K562 (cell line): ENCODE measurements around the gene MYL6B. TPM values are rescaled to one million over a fixed set of nuclear protein-coding genes. Genes with fewer than 3 reads are reported as not detected.

Experiments
- CBX3 ChIP-seq, 2 experiments: IDR thresholded peaks; 1 replicate in 1 of 2; 2 replicates in 1 of 2; pipeline ENCODE4 v1.6.1; 2012; ENCODE audit warnings: inconsistent platforms in 2 of 2, low read length in 2 of 2, borderline replicate concordance in 1 of 2, control low read depth in 1 of 2
- CCNT2 ChIP-seq: IDR thresholded peaks from 2 replicates; pipeline ENCODE4 v1.6.1; 2011; ENCODE audit warnings: borderline replicate concordance, low read depth, mild to moderate bottlenecking, moderate library complexity, mixed read lengths, low read length; ENCODE audit not compliant: insufficient read length; ENCODE audit errors: extremely low read depth
- EGR1 ChIP-seq: fragments of 450-650 bp; conservative IDR thresholded peaks from 2 replicates; pipeline ENCODE4 v1.6.1; 2017; ENCODE audit warnings: mild to moderate bottlenecking
- EP300 ChIP-seq: IDR thresholded peaks from 2 replicates; pipeline ENCODE4 v1.6.1; 2012; ENCODE audit warnings: low read length, improper control_type of control experiment
- ESRRA ChIP-seq: fragments of 450-650 bp; IDR thresholded peaks from 2 replicates; pipeline ENCODE4 v1.6.1; 2014; ENCODE audit warnings: low read depth, mild to moderate bottlenecking, moderate library complexity, borderline replicate concordance
- FOXK2 ChIP-seq, 2 experiments: fragments of 450-650 bp; IDR thresholded peaks in 1 of 2; conservative IDR thresholded peaks in 1 of 2; 2 replicates each; pipeline ENCODE4 v1.6.1; 2016; ENCODE audit warnings: low read depth in 2 of 2, mild to moderate bottlenecking in 1 of 2
- GTF2A2 ChIP-seq: IDR thresholded peaks from 2 replicates; pipeline ENCODE4 v1.6.1; 2016; ENCODE audit warnings: mild to moderate bottlenecking, missing genetic modification characterization, missing compliant biosample characterization
- HCFC1 ChIP-seq: IDR thresholded peaks from 2 replicates; pipeline ENCODE4 v1.6.1; 2012; ENCODE audit warnings: low read depth, low read length, improper control_type of control experiment
- HDAC3 ChIP-seq: fragments of 450-650 bp; IDR thresholded peaks from 2 replicates; pipeline ENCODE4 v1.6.1; 2018; ENCODE audit warnings: borderline replicate concordance, mild to moderate bottlenecking, moderate library complexity; ENCODE audit not compliant: partially characterized antibody
- HMG20B ChIP-seq: fragments of 250-450 bp; sonication (Bioruptor Pico); IDR thresholded peaks from 2 replicates; pipeline ENCODE4 v1.5.0; 2021; ENCODE audit warnings: mild to moderate bottlenecking
- IFI16 ChIP-seq: fragments of 250-450 bp; sonication (Bioruptor Pico); IDR thresholded peaks from 2 replicates; pipeline ENCODE4 v2.1.2; 2022; ENCODE audit warnings: mild to moderate bottlenecking, inconsistent platforms
- ILF3 ChIP-seq: fragments of 450-650 bp; IDR thresholded peaks from 2 replicates; pipeline ENCODE4 v1.6.1; 2018; ENCODE audit warnings: antibody characterized with exemption, mild to moderate bottlenecking, moderate library complexity, borderline replicate concordance
- JUND ChIP-seq, 2 experiments: IDR thresholded peaks; 2 replicates in 1 of 2; 3 replicates in 1 of 2; pipeline ENCODE4 v1.6.1; 2011; ENCODE audit warnings: borderline replicate concordance in 2 of 2, low read depth in 2 of 2, low read length in 2 of 2, improper control_type of control experiment in 1 of 2, missing biosample characterization in 1 of 2, missing genetic modification characterization in 1 of 2, missing genetic modification reagents in 1 of 2
- MAFG ChIP-seq: fragments of 450-650 bp; conservative IDR thresholded peaks from 2 replicates; pipeline ENCODE4 v1.6.1; 2016; ENCODE audit warnings: missing genetic modification characterization, missing compliant biosample characterization
- NCOR1 ChIP-seq: fragments of 450-650 bp; IDR thresholded peaks from 2 replicates; pipeline ENCODE4 v1.6.1; 2016; ENCODE audit warnings: mild to moderate bottlenecking, moderate library complexity
- PHF8 ChIP-seq: fragments of 200-600 bp; sonication (generic); IDR thresholded peaks from 2 replicates; pipeline ENCODE4 v1.6.1; 2012; ENCODE audit warnings: mixed run types, mild to moderate bottlenecking, inconsistent platforms, low read length, moderate library complexity, borderline replicate concordance
- PREB ChIP-seq: sonication (generic); formaldehyde crosslinking; IDR thresholded peaks from 2 replicates; pipeline ENCODE4 v1.8.1; 2023; ENCODE audit warnings: mild to moderate bottlenecking, missing genetic modification reagents
- SIN3A ChIP-seq, 2 experiments: fragments of 150-350 bp in 1 of 2; IDR thresholded peaks; 2 replicates each; pipeline ENCODE4 v1.6.1; 2011 to 2016; ENCODE audit warnings: borderline replicate concordance in 2 of 2, low read depth in 2 of 2, low read length in 2 of 2, mild to moderate bottlenecking in 2 of 2, moderate library complexity in 2 of 2; ENCODE audit not compliant: control insufficient read depth in 1 of 2
- SIN3B ChIP-seq: fragments of 450-650 bp; IDR thresholded peaks from 2 replicates; pipeline ENCODE4 v1.6.1; 2017; ENCODE audit warnings: low read depth, mild to moderate bottlenecking, moderate library complexity
- SMAD1 ChIP-seq: fragments of 150-350 bp; IDR thresholded peaks from 2 replicates; pipeline ENCODE4 v1.6.1; 2014; ENCODE audit warnings: low read length, low read depth; ENCODE audit not compliant: partially characterized antibody
- SMARCA5 ChIP-seq: fragments of 450-650 bp; IDR thresholded peaks from 2 replicates; pipeline ENCODE4 v1.6.1; 2016
- XRCC3 ChIP-seq: fragments of 450-650 bp; IDR thresholded peaks from 2 replicates; pipeline ENCODE4 v1.6.1; 2017; ENCODE audit warnings: mild to moderate bottlenecking, moderate library complexity
- ZC3H4 ChIP-seq: sonication (generic); formaldehyde crosslinking; IDR thresholded peaks from 2 replicates; pipeline ENCODE4 v1.9.0; 2021; ENCODE audit warnings: missing genetic modification reagents, borderline replicate concordance
- ZNF197 ChIP-seq: fragments of 200-800 bp; sonication (Bioruptor generic); IDR thresholded peaks from 2 replicates; pipeline ENCODE4 v1.6.1; 2016; ENCODE audit warnings: low read depth, missing genetic modification characterization, missing compliant biosample characterization
- ZNF589 ChIP-seq: fragments of 200-800 bp; sonication (Bioruptor generic); IDR thresholded peaks from 2 replicates; pipeline ENCODE4 v1.6.1; 2016; ENCODE audit warnings: low read depth, missing genetic modification characterization, missing compliant biosample characterization
- ZNF707 ChIP-seq: fragments of 250-450 bp; sonication (Bioruptor Pico); conservative IDR thresholded peaks from 2 replicates; pipeline ENCODE4 v1.8.0; 2022; ENCODE audit warnings: inconsistent platforms, mild to moderate bottlenecking, moderate library complexity
- ZNF764 ChIP-seq: fragments of 250-450 bp; sonication (Bioruptor Pico); IDR thresholded peaks from 2 replicates; pipeline ENCODE4 v1.4.0; 2020; ENCODE audit warnings: low read depth, mild to moderate bottlenecking, moderate library complexity
- ZNF780A ChIP-seq: fragments of 250-450 bp; sonication (Bioruptor Pico); IDR thresholded peaks from 2 replicates; pipeline ENCODE4 v1.5.0; 2021; ENCODE audit warnings: mild to moderate bottlenecking
- polyA plus RNA-seq, 8 experiments: library from polyadenylated mRNA; depleted of rRNA in 4 of 8; stranded (reverse) in 5 of 8; unstranded in 3 of 8; fragments of >200 nt; fragmentation: Nextera tagmentation in 2 of 8; fragmentation: Illumina TruSeq in 1 of 8; extraction: Ambion mirVana in 2 of 8; extraction: Trizol in 1 of 8; gene quantifications; 2 replicates each; pipeline versions ENCODE4 v1.2.1 to v1.2.3, GENCODE V29; 2011 to 2014; ENCODE audit warnings: inconsistent platforms in 1 of 8, missing spikeins in 1 of 8
- total RNA-seq, 7 experiments: library from RNA; depleted of rRNA in 6 of 7; stranded (reverse); fragments of >200 nt in 6 of 7; fragmentation: Illumina TruSeq in 2 of 7; extraction: Trizol in 2 of 7; gene quantifications; 2 replicates each; pipeline versions ENCODE4 v1.2.1 to v1.2.3, GENCODE V29; 2011 to 2021; ENCODE audit warnings: low replicate concordance in 1 of 7

Gene MYL6B
- total and polyA plus RNA-seq, 9 of the 15 experiments (the other 6 are each of a cell fraction or from before 2014, with no cell fraction given), result 42.8 to 77.3 (median 68.6) TPM

DNA sequence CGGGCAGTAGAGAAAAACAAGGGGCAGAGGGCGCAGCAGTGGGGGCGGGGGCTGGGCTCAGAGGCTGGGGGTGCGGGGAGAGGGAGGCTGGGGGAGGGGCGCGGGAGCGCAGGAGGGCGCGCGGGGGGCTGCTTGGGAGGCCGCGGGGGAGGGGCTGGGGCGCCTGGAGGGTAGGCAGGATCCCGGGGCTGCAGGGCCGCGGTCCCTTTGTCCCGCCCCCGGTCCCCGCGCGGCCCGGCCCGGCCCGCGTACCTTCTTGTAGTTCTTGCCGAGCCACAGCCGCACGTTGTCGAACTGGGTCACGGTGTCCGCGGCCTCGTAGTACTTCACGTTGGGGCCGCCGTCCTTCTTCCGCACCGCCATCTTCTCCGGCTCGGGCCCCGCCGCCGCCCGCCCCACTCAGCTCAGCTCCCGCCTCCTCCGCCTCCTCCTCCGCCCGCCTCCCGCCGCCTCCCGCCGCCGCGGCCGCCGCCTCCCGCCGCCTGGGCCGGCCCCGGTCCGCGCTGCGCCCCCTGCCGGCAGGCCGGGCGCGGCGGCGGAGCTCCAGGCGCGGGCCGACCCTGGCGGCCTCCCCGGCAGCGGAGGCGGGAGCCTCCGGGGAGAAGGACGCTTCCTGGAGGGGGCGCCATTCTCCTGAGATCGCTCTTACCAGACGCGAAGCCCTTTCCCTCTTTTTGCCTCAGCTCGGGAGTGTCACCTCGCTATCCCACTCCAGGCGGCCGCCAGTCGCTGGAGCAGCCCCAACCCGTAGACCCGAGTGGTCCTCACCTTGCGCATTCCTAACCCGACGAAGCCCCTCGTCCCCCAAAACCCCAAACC lies 36.9 kb downstream of the MYL6B start, which contains the start of gene SMARCC2 (continued):
- TF ChIP-seq SIN3B (peak; percentile 27; the same call in 1 of the 2 replicates), SMAD1 (peak; percentile 38), ZNF764 (no peak), CBX3 (IDR thresholded peaks at IDR 0.05; ENCODE audit: borderline replicate concordance in 1 of 2, low read length in 2 of 2) (peak in 1 of 2 experiments; percentile 83; a peak in 1 of 3 replicates), ZNF589 (0 out of 2 replicates have a peak, but pooled peaks have one; percentile 46), HDAC3 (no peak), ZNF707 (CRISPR knock-in tag) (no peak), SIN3A (IDR thresholded peaks at IDR 0.05; ENCODE audit: borderline replicate concordance in 2 of 2, control insufficient read depth in 1 of 2, low read depth in 2 of 2, low read length in 2 of 2) (peak in 1 of 2 experiments; percentile 43; a peak in 1 of 4 replicates), CCNT2 (peak; percentile 85), FOXK2 (conservative IDR thresholded peaks at IDR 0.05 in 1 of 2, IDR thresholded peaks at IDR 0.05 in 1 of 2; ENCODE audit: low read depth in 2 of 2) (no peak), SMARCA5 (0 out of 2 replicates have a peak, but pooled peaks have one; percentile 44), IFI16 (no peak), PREB (CRISPR knock-in tag) (no peak), ZNF197 (CRISPR knock-in tag) (0 out of 2 replicates have a peak, but pooled peaks have one; percentile 68), ZC3H4 (CRISPR knock-in tag) (no peak), NCOR1 (0 out of 2 replicates have a peak, but pooled peaks have one; percentile 27), ZNF780A (CRISPR knock-in tag) (no peak), XRCC3 (no peak), MAFG (tag) (no peak), ESRRA (peak; percentile 55; the same call in 1 of the 2 replicates), EP300 (peak; percentile 6; the same call in 1 of the 2 replicates), HMG20B (CRISPR knock-in tag) (no peak), GTF2A2 (tag) (no peak), ILF3 (0 out of 2 replicates have a peak, but pooled peaks have one; percentile 14), JUND (IDR thresholded peaks at IDR 0.05; ENCODE audit: borderline replicate concordance, low read depth, low read length) (peak; percentile 65), JUND (tag; IDR thresholded peaks at IDR 0.05; ENCODE audit: borderline replicate concordance, low read depth, low read length) (no peak; the same call in 2 of the 3 replicates), EGR1 (peak; percentile 64), HCFC1 (peak; percentile 46), PHF8 (peak; percentile 55; the same call in 1 of the 2 replicates)
